IPS DF 4.7 (cell line): Measurements from ENCODE around the gene ZIC5.

Experiments used
- DNase-seq: peaks from one replicate; pipeline ENCODE4 v3.0.0-alpha.2; 2013; ENCODE audit warnings: low spot score; ENCODE audit errors: extremely low read depth

Gene ZIC5

DNA sequence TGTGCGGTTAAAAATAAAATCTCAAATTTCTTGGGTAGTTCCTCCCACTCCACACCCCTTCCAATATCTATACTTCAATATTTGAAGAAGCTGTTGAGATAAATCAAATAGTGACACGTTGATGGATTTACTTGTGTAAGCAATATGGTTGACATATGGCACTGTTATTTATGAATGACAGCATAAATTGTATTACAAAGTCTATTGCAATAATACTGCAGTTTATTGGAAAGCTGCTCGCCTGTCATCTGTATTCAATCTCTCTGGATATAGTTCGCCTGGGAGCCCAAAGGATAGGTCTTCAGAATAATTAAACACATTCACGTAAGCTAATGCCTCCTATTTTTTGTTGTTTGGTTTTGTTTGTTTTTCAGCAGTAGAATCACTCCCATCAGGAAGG lies 5.0 kb upstream of the ZIC5 start:
- DNase-seq = no peak

DNA sequence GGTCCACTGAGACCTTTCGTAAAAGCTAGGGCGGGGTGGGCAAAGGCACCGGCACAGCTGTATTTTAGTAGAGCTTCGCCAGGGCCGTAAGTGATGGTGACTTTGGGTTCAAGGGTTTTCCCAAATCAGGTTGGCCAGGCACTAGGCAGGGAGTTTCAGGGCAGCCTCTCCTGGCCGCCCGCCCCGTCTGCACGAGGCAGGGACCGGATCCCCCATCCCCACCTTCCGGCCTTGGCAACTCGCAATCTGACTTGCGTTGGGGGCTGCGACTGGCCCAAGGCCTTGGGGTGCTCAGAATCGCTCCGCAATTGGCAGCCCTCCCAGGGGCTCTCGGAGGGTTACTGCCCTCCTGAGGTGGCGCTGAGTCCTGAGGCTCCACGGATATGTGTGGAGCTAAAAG lies 4.1 kb upstream of the ZIC5 start:
- DNase-seq = no peak

DNA sequence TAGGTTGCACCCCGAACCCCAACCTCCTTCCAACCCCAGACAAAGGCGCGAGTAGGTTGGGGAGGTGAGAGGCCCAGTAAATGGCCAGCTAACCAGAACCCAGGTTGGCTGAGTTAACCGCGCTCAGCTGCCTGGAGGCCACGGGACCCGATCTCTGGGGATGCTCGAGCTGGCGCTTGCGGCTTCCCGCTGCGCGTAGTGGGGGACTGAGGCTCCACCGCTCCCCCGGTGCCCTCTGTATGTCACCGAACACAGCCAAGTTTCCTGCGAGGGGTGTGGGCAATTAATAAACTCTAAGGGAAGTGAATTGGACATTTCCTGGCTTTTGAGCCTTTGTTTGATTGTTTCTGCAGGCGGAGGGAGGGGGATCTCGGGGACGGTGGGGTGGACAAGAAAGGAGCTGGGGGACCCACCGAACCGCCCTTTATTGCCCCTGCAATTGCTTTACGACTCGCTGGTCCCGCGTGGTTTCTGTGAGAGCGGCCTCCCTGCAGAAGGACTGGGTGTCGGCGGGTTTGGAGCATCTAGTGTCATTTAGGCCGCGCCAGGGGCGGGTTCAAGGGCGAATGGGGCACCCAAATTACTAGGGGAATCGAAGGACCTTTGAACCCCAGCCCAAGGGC lies 3.5 kb upstream of the ZIC5 start:
- no peak for DNase-seq

DNA sequence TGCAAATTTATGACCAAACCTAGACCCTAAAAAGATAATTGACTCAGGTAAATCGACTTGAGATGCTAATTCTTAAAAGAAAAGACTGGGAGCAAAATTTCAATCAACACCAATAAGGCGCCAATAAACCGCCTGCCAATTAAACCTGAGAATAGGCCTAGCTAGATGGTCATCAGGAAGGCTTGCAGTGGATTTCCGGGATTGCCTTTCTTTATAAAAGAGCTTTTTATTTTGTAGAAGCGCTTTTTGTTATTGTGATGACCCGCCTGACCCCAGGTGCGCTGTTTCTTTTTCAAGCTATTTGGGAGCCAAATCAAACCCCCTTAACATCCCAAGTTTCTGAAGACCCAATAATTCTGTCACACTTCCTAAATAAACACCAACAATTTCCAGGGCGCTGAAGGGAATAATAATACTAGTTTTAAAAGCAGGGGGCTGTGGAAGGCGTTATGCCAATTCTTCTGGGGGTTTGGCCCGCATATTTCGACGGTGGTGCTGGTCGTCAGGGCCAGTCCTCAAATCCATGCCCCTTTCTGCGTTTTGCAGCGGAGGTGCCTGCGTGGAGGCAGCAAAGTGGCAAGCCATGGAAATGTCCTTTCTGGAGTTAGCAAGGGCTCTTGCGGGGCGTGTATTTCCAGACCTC lies 2.9 kb upstream of the ZIC5 start:
- no peak for DNase-seq

DNA sequence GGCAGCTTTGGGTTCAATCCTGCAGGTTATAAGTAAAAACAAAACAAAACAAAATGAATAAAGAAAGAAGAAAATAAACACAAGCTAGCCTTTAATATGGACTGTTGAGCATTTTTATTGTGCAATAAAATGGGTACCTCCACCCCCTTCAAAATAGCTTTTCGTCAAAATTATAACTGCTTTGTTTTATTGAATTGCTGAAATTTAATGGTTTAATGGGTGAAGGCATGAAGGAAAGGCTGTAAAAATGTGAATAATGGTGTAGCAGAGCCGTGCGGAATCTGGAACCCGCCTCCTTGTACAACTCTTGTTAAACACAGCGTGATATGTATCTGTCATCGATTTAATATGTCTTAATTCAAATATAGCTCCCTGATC lies 2.2 kb upstream of the ZIC5 start:
- no peak for DNase-seq

DNA sequence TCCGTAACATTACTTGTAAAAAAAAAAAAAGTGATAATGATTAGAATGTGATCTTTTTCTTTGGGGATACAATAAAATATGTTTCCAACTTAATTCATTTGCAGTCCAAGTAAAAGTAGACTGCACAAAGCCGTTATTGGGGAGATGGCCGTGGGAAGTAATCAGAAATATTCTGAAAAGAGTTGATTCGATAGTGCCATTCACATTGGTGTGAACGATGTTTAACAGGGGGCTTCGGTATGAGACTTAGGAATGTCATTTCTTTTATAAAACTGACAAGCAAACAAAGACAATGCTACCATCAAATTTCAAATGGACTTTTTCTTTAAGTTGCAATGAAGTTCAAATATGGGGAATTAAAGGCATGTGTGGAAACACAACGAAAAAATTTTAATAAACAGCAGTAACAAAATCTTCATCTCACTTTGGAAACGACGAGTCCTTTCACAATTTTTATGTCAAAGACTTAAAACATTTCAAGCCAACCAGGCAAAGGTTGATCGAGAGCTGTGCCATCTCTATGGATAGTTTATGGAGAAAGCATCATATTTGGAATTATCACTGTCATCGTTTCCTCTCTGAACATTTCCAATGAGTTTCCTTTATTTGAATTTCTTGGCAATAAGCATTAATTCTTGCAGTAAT lies 1.7 kb upstream of the ZIC5 start:
- DNase-seq = no peak

DNA sequence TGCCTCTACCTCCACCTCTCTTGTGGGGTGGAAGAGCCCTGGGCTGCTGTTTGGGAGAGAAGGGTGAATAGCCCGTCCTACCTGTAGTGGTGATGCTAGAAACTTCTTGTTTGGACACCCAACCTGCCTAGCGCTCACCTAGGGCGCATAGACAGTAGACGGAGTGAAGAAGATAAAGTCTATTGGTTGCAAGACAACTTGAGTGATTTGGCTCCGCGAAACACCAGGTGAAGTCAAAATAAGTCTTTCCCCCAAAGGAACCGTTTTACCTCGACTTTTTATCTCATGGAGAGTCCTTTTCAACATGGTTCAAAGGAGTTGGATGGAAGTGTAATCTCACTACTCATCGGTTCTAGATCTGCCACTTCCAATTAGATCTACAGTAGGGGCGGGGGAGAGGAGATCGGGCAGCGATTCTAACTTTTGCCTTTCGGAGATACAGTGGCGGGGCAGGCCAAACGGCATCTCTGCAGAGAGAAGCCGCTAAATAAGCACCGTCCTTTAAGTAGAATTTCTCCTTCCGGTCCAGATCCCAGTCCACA lies 694 bp upstream of the ZIC5 start:
- no peak for DNase-seq

DNA sequence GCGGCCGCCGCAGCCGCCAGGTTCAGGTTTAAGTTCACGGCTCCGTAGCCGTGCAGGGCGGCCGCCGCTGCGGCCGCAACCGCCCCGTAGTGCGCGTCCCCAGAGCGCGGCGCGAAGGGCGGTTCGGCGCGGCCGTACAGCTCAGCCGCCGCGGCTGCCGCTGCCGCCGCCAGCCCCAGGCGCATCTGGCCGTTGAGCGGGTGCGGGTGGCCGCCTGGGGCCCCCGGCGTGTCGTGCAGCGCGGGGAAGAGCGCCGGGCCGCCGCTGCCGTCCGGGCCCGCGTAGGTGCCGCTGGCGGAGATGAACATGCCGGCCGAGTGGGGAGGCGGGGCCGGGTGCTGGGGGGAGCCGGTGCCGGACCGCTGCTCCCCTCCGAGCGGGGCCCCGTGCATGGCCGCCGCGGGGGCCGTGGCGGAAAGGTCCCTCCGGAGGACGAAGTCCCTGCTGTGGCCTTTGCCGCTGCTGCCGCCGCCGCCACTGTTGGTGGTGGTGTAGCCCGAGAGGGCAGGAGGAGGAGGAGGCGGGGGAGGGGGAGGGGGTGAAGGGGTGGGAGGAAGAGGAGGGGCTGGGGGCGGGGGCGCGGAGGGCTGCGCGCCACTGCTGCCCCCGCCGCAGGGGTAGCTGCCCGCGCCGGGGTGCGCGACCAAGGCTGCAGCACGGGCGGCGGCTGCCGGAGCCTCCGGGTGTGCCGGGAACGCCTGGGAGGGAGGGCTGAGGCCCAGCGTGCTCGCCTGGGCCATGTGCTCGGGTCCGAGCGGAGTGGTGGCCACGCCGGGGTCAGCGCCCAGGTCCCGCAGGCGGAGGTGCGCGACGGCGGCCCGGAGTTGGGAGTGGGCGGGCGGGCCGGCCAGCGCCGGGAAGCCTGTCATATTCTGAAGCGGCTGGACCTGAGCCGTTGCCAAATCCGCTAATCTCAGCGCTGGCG lies 654 bp downstream of the ZIC5 start:
- DNase-seq = no peak

DNA sequence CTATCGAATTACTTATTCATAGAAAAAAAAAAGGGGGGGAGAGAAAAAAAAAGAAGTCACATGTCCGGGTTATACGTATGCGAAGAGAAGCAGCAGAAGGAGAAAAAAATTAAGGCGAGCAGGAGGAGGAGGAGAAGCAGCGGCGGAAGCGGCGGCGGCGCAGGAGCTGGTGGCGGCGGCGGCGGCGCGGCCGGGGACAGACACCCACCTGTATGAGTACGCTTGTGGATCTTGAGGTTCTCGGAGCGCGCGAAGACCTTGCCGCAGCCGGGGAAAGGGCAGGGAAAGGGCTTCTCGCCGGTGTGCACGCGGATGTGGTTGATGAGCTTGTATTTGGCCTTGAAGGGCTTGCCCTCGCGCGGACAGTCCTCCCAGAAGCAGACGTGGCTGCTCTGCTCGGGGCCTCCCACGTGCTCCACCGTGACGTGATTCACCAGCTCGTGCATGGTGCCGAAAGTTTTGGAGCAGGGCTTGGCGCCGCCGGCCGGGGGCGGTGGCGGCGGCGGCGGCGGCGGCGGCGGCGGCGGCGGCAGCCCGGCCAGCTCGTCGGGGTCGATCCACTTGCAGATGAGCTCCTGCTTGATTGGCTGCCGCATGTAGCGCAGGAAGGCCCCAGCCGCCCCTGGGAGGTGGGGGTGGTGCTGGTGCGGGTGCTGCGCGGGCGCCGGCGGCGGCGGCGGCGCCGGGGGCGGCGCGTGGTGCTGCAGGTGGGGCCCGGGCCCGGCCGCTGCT lies 1.5 kb downstream of the ZIC5 start:
- DNase-seq = no peak

DNA sequence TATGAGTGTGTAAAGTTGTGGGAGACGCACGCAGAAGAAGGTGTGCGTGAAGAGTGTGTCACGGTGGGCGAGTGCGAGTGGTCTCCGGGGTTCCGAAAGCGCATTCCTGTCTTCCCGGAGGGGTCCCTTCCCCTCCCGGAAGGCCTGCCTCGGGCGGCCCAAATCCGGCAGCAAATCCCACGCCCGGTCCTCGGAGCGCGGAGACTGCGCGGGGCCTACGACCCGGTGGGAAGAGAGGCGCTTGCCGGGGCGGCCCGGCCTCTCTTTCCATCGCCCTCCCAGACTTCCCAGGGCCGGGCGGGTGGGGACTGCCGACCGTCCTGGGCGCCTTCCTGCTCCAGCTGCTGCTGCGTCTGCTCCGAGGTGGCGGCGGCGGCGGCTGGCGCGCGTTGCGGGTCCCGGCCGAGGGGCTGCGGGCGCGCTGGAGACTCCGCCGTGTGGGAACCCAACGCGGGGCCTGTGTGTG lies 2.1 kb downstream of the ZIC5 start:
- no peak for DNase-seq

DNA sequence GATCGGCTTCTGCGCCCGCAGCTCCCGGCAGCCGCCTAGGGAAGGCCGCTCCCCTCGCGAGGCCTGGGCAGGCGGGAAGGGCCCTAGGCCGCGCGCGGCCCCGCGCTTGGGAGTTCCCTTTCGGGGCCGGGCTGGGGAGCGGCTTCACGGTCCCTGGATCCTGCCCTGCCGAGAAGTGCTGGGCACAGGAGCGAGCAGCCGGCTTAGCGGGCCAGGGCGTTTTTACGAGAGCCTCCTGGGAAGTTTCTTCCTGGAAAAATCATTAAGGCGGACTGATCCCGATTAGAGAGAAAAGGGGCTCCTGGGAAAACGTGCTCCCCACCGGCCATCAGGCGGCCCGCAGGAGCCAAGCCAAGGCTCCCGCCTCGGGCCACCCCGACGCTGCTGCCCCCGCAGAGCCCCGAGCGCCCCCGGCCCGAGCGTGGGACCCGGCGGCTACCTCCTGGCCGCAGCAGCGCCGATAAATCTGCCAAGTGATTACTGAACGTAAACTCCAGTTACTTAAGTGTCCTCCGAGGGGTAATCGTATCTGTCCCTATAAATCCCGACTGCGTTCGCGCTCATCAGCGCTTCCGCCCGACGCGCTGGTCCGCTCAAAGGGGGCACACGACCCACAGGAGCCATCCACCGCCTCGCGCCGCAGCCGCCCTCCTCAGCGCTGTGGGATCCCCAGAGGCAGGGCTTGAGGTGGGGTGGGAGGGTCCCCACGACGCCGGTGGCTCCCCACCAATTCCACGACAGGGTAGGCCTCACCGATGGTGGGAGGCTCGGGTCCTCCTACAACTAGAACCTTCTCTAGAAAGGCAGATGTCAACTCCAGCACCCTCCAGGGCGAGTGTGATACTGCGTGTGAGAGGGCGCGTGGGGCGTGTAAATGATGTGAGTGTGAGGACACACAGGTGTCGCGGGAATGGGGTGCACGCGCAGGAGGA lies 2.8 kb downstream of the ZIC5 start:
- no peak for DNase-seq

DNA sequence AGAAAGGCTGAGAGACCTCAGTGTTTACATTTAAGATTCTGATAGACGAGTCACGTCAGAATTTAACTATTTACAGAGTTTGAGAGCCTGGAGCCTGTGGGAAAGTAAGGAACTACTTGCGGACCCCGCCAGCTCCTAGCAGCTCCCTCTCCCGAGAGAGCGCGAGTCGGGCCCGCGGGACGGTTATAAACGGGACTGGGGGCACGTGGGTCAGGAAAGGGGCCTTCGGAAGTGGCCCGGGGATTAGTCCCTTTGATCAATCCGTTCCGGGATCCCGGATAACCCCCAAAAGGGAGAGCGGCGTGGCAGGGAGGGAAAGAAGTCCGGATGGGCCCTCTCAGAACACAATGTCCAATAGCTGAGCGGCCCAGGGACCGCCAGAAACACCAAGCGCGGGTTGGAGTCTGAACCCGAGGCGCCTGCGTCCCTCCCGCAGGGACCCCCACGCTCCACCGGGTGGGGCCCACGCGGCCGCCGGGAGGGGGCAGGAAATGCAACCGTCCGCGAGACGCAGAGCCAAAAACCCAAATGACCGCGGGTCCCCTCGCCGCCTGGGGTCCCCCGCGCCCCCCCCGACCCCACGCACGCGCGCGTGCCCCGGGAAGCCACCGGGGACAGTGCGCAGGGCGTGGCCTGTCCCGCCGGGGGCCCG lies 3.6 kb downstream of the ZIC5 start:
- DNase-seq = no peak

DNA sequence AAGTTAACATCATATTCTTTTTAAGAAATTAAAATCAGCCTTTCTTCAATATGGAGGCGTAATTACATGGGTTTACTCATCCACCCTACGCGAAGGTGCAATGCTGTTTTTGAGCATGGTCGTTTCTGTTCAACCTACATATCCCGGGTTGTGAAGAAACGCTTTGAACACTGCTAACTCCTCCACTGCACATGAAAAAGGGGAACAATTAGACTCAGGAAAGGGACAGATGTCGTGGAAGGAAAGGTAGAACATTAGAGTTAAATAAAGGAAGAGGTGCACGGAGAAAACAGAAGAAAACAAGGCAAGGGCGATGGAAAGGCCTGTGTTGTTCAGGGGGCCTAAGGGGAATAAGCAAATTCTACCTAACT lies 4.1 kb downstream of the ZIC5 start:
- DNase-seq = no peak

DNA sequence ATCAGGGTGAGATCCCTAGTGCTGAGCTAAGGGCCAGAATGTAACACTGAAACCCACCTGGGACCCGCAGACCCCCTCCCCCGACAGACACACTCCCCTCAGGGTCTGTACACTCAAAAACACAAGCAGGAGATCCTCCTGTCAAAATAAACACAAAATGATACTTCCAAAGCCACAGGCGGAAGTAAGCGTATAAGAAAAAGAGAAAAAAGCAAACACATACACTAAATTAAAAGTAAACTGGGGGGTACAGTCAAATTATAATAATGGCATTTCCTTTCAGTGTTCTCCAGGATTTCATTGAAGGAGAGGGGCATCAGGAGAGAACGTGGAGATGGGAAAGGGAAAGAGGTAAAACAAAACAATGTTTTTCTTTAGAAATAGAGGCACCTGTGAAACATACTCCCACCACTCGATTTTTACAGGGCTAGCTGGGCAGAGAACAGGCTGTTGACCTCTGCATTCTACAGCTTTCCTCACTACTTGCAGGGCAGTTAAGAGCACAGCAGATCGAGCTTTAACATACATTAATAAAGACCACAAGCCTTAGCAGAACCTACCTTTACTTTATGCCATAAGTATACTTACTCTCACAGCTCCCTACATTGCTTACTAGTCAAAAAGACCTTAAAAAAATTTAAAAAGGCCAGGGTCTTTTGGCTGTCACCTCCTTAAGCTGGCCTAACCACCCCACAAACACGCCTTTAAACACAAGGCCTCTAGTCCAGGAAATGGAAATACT lies 5.3 kb downstream of the ZIC5 start:
- DNase-seq = no peak

DNA sequence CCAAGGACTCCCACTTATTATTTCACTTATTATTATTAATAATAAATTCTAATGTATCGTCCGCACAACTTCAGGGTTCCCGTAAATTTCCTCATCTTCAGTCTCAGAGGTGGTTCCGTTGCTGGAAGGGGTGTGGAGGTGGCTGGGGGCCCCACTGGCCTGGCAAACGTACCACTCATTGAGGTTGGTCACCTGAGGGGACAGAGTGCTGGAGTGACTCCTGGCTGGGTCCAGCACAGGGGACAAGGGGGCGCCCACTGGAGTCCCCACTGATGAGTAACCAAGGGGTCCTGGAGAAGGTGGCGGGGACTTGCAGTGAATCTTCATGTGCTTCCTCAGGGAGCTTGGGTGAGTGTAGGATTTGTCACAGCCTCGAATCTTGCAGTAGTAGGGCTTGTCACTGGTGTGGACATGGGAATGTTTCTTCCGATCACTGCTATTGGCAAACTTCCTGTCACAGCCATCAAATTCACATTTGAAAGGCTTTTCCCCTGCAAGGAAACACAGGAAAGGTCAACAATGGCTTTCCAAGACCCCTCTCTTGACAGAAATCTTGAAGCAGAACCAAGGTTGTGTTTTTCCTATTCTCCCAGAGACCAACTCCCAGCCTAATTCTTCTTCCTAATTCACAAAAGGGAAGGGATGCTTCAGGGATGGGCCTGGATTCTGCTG lies 6.1 kb downstream of the ZIC5 start:
- no peak for DNase-seq

DNA sequence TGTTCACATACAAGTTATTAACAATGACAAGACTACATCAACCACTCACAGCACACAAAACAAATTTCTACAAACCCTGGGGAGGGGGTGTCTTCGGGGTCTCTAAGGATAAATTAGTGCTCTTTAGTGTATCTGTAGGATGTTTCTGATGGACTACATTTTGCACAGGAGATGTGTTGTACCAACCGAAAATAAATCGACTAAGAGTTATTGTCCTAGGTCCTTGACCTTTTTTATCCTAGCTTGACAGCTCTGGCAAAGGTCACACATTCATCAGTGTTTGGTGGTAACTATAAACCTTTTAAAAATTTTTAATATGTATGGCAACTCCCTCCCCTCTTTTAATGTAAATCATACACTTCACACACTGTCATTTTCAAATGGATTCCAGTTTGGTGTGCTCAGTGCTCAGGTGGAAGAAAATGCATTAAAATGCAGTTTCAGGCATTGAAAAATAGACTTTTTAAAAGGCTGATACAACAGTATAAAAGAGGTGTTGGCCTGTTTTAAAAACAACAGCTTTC lies 7.7 kb downstream of the ZIC5 start:
- no peak for DNase-seq

DNA sequence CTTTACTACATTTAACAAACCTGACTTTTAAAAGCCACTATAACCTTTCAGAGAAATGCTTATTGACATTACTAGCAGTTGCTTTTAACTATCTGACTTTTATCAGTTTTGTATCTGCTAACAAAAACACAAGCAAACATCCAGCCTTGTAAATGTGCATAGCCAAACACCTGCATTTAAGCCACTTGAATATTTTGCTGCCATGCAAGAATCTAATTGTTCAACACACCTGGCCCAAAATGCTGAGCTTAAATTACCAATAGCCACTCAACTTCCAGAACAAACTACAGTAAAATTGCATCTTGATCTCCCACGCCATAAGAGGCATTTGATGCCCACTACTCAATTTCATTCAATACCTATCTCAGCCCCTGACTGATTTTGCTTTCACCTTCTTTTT lies 9.3 kb downstream of the ZIC5 start:
- no peak for DNase-seq

DNA sequence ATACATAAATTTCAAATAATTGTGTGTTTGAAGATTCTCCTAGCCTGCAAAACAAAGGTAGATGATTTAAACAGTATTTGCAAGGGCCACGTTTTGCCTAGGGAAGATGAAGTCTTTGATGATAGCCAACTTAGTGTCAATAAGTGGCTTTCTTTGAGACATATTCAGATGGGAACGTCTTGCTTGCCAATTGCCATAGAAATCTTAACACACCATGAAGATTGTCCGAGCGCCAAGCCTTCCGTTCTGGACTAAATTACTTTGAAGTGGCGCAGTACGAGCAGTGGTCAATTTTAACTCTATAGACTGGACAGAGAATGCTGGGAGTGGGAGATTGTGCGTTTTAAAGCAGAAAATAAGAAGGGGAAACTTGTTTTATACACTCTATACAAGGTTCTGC lies 9.9 kb downstream of the ZIC5 start:
- DNase-seq = no peak
